Endothelial cell of umbilical vein (primary cell): Measurements from ENCODE around the gene PEAK3. TPM values are rescaled to one million over a fixed set of nuclear protein-coding genes. Genes with fewer than 3 reads are reported as not detected.

ENCODE experiments used
- BruUV-seq: library from RNA; stranded (reverse); fragments of 400-500 nt; replicated peaks from 2 replicates; lab custom pipeline; 2021; lab: Mats Ljungman, UMichigan
- CTCF ChIA-PET: fragments of 300-600, 350-600 bp; sonication (Branson Sonifier 250); formaldehyde crosslinking; loops from one replicate; lab custom pipeline; 2021; ENCODE audit warnings: antibody characterized with exemption, inconsistent platforms; lab: Charles Lee
- POLR2A ChIA-PET: fragments of 300-600, 350-600 bp; sonication (Branson Sonifier 250); formaldehyde crosslinking; loops from one replicate; lab custom pipeline; 2021; ENCODE audit warnings: antibody characterized with exemption, inconsistent platforms; lab: Charles Lee
- DNase-seq: peaks from one replicate; pipeline ENCODE4 v3.0.0-alpha.2; 2011; ENCODE audit warnings: low read depth, low spot score
- FAIRE-seq: peaks from 2 replicates; lab custom pipeline; 2011; peaks lifted over from hg19 to GRCh38; lab: Jason Lieb, UNC
- H2AFZ ChIP-seq: 2 replicates; pipeline ENCODE4 v1.6.0; 2012; ENCODE audit warnings: low read depth, low read length, control low read depth, inconsistent platforms
- H3K27ac ChIP-seq: 2 replicates; pipeline ENCODE4 v1.5.1; 2011; ENCODE audit warnings: low read depth, mild to moderate bottlenecking, control low read depth, low read length, moderate library complexity; ENCODE audit not compliant: insufficient read depth
- H3K27me3 ChIP-seq, 2 experiments: 2 replicates each; pipeline versions ENCODE4 v1.6.0 to v1.6.1; 2011; ENCODE audit warnings: low read length in 2 of 2, mixed read lengths in 1 of 2; ENCODE audit not compliant: control insufficient read depth in 2 of 2, insufficient read depth in 2 of 2
- H3K36me3 ChIP-seq, 2 experiments: 2 replicates in 1 of 2; 3 replicates in 1 of 2; pipeline ENCODE4 v1.5.1; 2011; ENCODE audit warnings: low read length in 2 of 2, mild to moderate bottlenecking in 1 of 2, moderate library complexity in 1 of 2; ENCODE audit not compliant: control insufficient read depth in 2 of 2, insufficient read depth in 2 of 2; ENCODE audit errors: extremely low read depth in 1 of 2
- H3K4me1 ChIP-seq: 3 replicates; pipeline ENCODE4 v1.5.1; 2011; ENCODE audit warnings: mild to moderate bottlenecking, low read length; ENCODE audit not compliant: control insufficient read depth, insufficient read depth; ENCODE audit errors: extremely low read depth
- H3K4me2 ChIP-seq: 2 replicates; pipeline ENCODE4 v1.6.1; 2011; ENCODE audit warnings: low read length, control low read depth, mixed read lengths; ENCODE audit not compliant: insufficient read depth
- H3K4me3 ChIP-seq, 3 experiments: fragments of 200-600 bp in 1 of 3; sonication (generic), shearing (Covaris generic) in 1 of 3; replicated peaks in 1 of 3; 2 replicates each; pipeline ENCODE4 v1.5.1; 2011 to 2016; ENCODE audit warnings: control low read depth in 3 of 3, low read length in 3 of 3, mild to moderate bottlenecking in 2 of 3, inconsistent platforms in 1 of 3, low read depth in 1 of 3, moderate library complexity in 1 of 3; ENCODE audit not compliant: insufficient read depth in 1 of 3
- H3K79me2 ChIP-seq: 2 replicates; pipeline ENCODE4 v1.6.0; 2012; ENCODE audit warnings: low read length, inconsistent platforms; ENCODE audit not compliant: control insufficient read depth, insufficient read depth
- H3K9ac ChIP-seq: replicated peaks from 2 replicates; pipeline ENCODE3; 2011; ENCODE audit warnings: low read length, control low read depth; ENCODE audit not compliant: insufficient read depth; ENCODE audit errors: extremely low read depth
- H3K9me1 ChIP-seq: replicated peaks from 3 replicates; pipeline ENCODE4 v1.6.0; 2011; ENCODE audit warnings: mild to moderate bottlenecking, low read length; ENCODE audit not compliant: control insufficient read depth, insufficient read depth; ENCODE audit errors: extremely low read depth
- H3K9me3 ChIP-seq: replicated peaks from 2 replicates; pipeline ENCODE4 v1.5.1; 2012; ENCODE audit warnings: low read length, inconsistent platforms; ENCODE audit not compliant: control insufficient read depth, insufficient read depth
- H4K20me1 ChIP-seq: replicated peaks from 2 replicates; pipeline ENCODE3; 2011; ENCODE audit warnings: mild to moderate bottlenecking, low read length; ENCODE audit not compliant: control insufficient read depth, insufficient read depth; ENCODE audit errors: extremely low read depth
- CTCF ChIP-seq, 2 donors: IDR thresholded peaks; 1 replicate in 1 of 2; 2 replicates in 1 of 2; pipeline ENCODE4 v1.5.1; 2011; ENCODE audit warnings: low read length in 2 of 2, mild to moderate bottlenecking in 2 of 2, moderate library complexity in 2 of 2, control low read depth in 1 of 2, inconsistent platforms in 1 of 2, low read depth in 1 of 2; ENCODE audit not compliant: insufficient read depth in 1 of 2; ENCODE audit errors: extremely low read depth in 1 of 2
- POLR2A ChIP-seq: IDR thresholded peaks from 2 replicates; pipeline ENCODE4 v1.6.1; 2012; ENCODE audit warnings: low read depth, mild to moderate bottlenecking, control low read depth, low read length
- dilution Hi-C: fragments of 300-500 bp; cut with MboI; formaldehyde crosslinking; loops from one replicate; pipeline ENCODE4 v1.15.0; 2019; ENCODE audit warnings: low sequenced_read_pairs; ENCODE audit not compliant: extremely low pct_ligation_motif_present
- intact Hi-C: fragments of 100-400 bp; cut with micrococcal nuclease; formaldehyde crosslinking; loops from one replicate; pipeline ENCODE4 v1.10.0; 2022
- polyA plus RNA-seq, 4 experiments: library from polyadenylated mRNA; depleted of rRNA in 3 of 4; stranded (reverse) in 3 of 4; unstranded in 1 of 4; fragments of >200 nt; gene quantifications; 2 replicates each; pipeline versions ENCODE4 v1.2.1 to v1.2.3, GENCODE V29; 2011 to 2012; ENCODE audit warnings: missing spikeins in 1 of 4
- total RNA-seq: library from RNA; stranded (reverse); gene quantifications from 2 replicates; pipeline ENCODE4 v1.2.3, GENCODE V29; 2021

PEAK3 gene
- total and polyA plus RNA-seq, 2 donors (not counting 3 experiments of a cell fraction or from before 2014, with no cell fraction given) = 0.03 TPM; not detected in 1

- no peak for FAIRE-seq
- CTCF ChIA-PET = interaction anchor here (0.8 to 3.2 kb wide), 7 partner anchors 13 to 98 kb away, joined by 3 to 15 read pairs (median 6); partner anchors contain the start of gene PLEKHJ1
Observed at GRCh38 chr19:2254064-2254872, 27.7 kb downstream of the PEAK3 start.

More at GRCh38 chr19:2254064-2254872, 27.7 kb downstream of the PEAK3 start:
- Histone ChIP-seq H3K9me3 (no peaks in the 10 kb centered on the region), H3K27ac (no peak overlapping the region), H4K20me1 (no peaks in the 10 kb centered on the region), H3K9ac (no peak overlapping the region), H3K79me2 (no peaks in the 10 kb centered on the region), H3K36me3 (no peaks in the 10 kb centered on the region), H3K4me3 (no peak overlapping the region), H2AFZ (no peak overlapping the region), H3K4me2 (no peak overlapping the region), H3K4me1 (peaks cover 11% of the 10 kb centered on the region), H3K27me3 (peaks cover 22 to 40% of the 10 kb centered on the region in 2 experiments), H3K9me1 (no peaks in the 10 kb centered on the region)
- POLR2A ChIA-PET = interaction anchor here (1.5 kb wide), 1 partner anchor 14 kb away, joined by 3 read pairs; no protein-coding TSS in a partner anchor
- intact Hi-C loops (loop anchor here (1.0 kb wide), 1 partner anchor 18 kb away; the partner anchor contains the start of genes PLEKHJ1 and SF3A2), dilution Hi-C loops (no loop called here)
- BruUV-seq = no TSS peak
- peak; percentile 51 for DNase-seq
- TF ChIP-seq CTCF (IDR thresholded peaks at IDR 0.05; ENCODE audit: extremely low read depth in 1 of 2, insufficient read depth in 1 of 2, low read depth in 1 of 2, low read length in 2 of 2) = peak; percentile 31 to 65
- no peak for TF ChIP-seq POLR2A
